SK-N-SH (cell line): Measurements from ENCODE around the gene SV2B.

Source experiments
- ELF1 ChIP-seq: IDR thresholded peaks from 2 replicates; pipeline ENCODE4 v1.4.0; 2012
- FOXM1 ChIP-seq: IDR thresholded peaks from 2 replicates; pipeline ENCODE4 v1.4.0; 2012; ENCODE audit warnings: low read depth, mild to moderate bottlenecking
- GABPA ChIP-seq: IDR thresholded peaks from 2 replicates; pipeline ENCODE4 v1.4.0; 2012; ENCODE audit warnings: low read depth, mild to moderate bottlenecking
- POLR2AphosphoS5 ChIP-seq: IDR thresholded peaks from 2 replicates; pipeline ENCODE4 v1.6.1; 2012; ENCODE audit warnings: low read depth, low read length
- RFX5 ChIP-seq: IDR thresholded peaks from 2 replicates; pipeline ENCODE4 v1.6.1; 2012; ENCODE audit warnings: mild to moderate bottlenecking, improper control_type of control experiment, low read length
- SIN3A ChIP-seq: IDR thresholded peaks from 2 replicates; pipeline ENCODE4 v1.6.1; 2012; ENCODE audit warnings: low read depth, mild to moderate bottlenecking, low read length, moderate library complexity, borderline replicate concordance
- TF ChIP-seq, protein P1 (sequence below): fragments of 200-600 bp; sonication (generic); IDR thresholded peaks from 2 replicates; pipeline ENCODE4 v1.6.1; 2017; ENCODE audit warnings: antibody characterized with exemption, mild to moderate bottlenecking, moderate library complexity
- TF ChIP-seq, protein P2 (sequence below): fragments of 150-350 bp; IDR thresholded peaks from 2 replicates; pipeline ENCODE4 v1.6.1; 2017; ENCODE audit warnings: antibody characterized with exemption, low read length, low read depth, borderline replicate concordance

DNA sequence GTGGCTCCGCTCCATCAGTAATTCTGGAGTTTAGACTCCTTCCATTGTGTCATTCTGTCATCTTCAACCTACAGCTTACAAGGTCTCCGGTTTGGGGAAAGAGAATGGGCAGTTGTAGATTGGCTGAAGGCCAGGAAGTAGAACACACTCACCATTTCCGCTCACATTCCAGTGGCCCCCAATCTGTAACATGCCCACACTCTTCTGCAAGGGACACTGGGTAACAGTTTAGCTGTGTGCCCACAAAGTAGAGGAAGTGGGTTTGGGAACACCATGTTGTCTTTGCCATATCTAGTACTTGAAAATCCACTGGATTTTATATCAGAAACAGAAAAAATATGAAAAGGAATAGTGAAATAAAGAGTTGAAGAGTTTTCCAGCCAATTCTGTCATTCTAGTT is 153.5 kb downstream of the SV2B start:
- TF ChIP-seq, protein P1, sequence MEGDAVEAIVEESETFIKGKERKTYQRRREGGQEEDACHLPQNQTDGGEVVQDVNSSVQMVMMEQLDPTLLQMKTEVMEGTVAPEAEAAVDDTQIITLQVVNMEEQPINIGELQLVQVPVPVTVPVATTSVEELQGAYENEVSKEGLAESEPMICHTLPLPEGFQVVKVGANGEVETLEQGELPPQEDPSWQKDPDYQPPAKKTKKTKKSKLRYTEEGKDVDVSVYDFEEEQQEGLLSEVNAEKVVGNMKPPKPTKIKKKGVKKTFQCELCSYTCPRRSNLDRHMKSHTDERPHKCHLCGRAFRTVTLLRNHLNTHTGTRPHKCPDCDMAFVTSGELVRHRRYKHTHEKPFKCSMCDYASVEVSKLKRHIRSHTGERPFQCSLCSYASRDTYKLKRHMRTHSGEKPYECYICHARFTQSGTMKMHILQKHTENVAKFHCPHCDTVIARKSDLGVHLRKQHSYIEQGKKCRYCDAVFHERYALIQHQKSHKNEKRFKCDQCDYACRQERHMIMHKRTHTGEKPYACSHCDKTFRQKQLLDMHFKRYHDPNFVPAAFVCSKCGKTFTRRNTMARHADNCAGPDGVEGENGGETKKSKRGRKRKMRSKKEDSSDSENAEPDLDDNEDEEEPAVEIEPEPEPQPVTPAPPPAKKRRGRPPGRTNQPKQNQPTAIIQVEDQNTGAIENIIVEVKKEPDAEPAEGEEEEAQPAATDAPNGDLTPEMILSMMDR, result no peak
- TF ChIP-seq SIN3A (no peak), RFX5 (no peak), GABPA (no peak), FOXM1 (no peak), ELF1 (no peak), POLR2AphosphoS5 (no peak)
- TF ChIP-seq, protein P2, sequence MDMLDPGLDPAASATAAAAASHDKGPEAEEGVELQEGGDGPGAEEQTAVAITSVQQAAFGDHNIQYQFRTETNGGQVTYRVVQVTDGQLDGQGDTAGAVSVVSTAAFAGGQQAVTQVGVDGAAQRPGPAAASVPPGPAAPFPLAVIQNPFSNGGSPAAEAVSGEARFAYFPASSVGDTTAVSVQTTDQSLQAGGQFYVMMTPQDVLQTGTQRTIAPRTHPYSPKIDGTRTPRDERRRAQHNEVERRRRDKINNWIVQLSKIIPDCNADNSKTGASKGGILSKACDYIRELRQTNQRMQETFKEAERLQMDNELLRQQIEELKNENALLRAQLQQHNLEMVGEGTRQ, result no peak
